HEK293 (cell line): ENCODE results near the gene GALK1.
A peak's percentile ranks its signal among the peaks of the same experiment; 100 is the strongest.

Source experiments
- CTCF ChIA-PET: fragments of 350-600 bp; formaldehyde crosslinking; extraction: SDS; loops from one replicate; lab custom pipeline; 2021; ENCODE audit warnings: antibody characterized with exemption; lab: Yijun Ruan, JAX
- POLR2A ChIA-PET: fragments of 300-600 bp; formaldehyde crosslinking; extraction: SDS; loops from one replicate; lab custom pipeline; 2020; ENCODE audit warnings: antibody characterized with exemption, inconsistent platforms; lab: Yijun Ruan, JAX
- H3K27ac ChIP-seq: fragments of 200-500 bp; sonication (Bioruptor generic); 2 replicates; pipeline ENCODE4 v1.5.1; 2014; ENCODE audit warnings: low read depth, low read length, control low read depth, inconsistent platforms; ENCODE audit errors: extremely low read depth
- H3K36me3 ChIP-seq, 2 experiments: fragments of 200-500 bp in 1 of 2; sonication (Bioruptor generic) in 1 of 2; 1 replicate in 1 of 2; 2 replicates in 1 of 2; pipeline ENCODE4 v1.5.1; 2014 to 2017; ENCODE audit warnings: inconsistent platforms in 2 of 2, low read length in 2 of 2; ENCODE audit not compliant: control insufficient read depth in 2 of 2, insufficient read depth in 1 of 2
- H3K4me1 ChIP-seq: fragments of 200-500 bp; sonication (Bioruptor generic); 2 replicates; pipeline ENCODE4 v1.5.1; 2014; ENCODE audit warnings: mild to moderate bottlenecking, low read length, inconsistent platforms; ENCODE audit not compliant: control insufficient read depth, insufficient read depth
- H3K4me3 ChIP-seq: 2 replicates; pipeline ENCODE4 v1.5.1; 2011; ENCODE audit warnings: low read depth, mild to moderate bottlenecking, control low read depth, low read length, moderate library complexity
- H3K9me3 ChIP-seq: fragments of 200-500 bp; sonication (Bioruptor generic); 2 replicates; pipeline ENCODE4 v1.5.1; 2014; ENCODE audit warnings: low read depth, low read length, inconsistent platforms; ENCODE audit not compliant: control insufficient read depth, insufficient read depth
- CTCF ChIP-seq: fragments of 450-650 bp; formaldehyde crosslinking; IDR thresholded peaks from 2 replicates; pipeline ENCODE4 v1.5.1; 2016; ENCODE audit warnings: missing biosample characterization, missing genetic modification characterization
- EGR2 ChIP-seq: fragments of 450-650 bp; formaldehyde crosslinking; IDR thresholded peaks from 2 replicates; pipeline ENCODE4 v1.5.1; 2016; ENCODE audit warnings: low read depth, missing biosample characterization, missing genetic modification characterization
- KLF8 ChIP-seq: fragments of 450-650 bp; formaldehyde crosslinking; IDR thresholded peaks from 2 replicates; pipeline ENCODE4 v1.5.1; 2016; ENCODE audit warnings: missing biosample characterization, missing genetic modification characterization
- OVOL3 ChIP-seq: fragments of 450-650 bp; formaldehyde crosslinking; IDR thresholded peaks from 2 replicates; pipeline ENCODE4 v1.5.1; 2016; ENCODE audit warnings: missing biosample characterization, missing genetic modification characterization
- SP2 ChIP-seq: fragments of 450-650 bp; formaldehyde crosslinking; IDR thresholded peaks from 2 replicates; pipeline ENCODE4 v1.5.1; 2016; ENCODE audit warnings: missing biosample characterization, missing genetic modification characterization
- SP7 ChIP-seq: fragments of 450-650 bp; formaldehyde crosslinking; IDR thresholded peaks from 2 replicates; pipeline ENCODE4 v1.5.1; 2016; ENCODE audit warnings: missing biosample characterization, missing genetic modification characterization
- ZBTB17 ChIP-seq: fragments of 450-650 bp; formaldehyde crosslinking; IDR thresholded peaks from 2 replicates; pipeline ENCODE4 v1.5.1; 2016; ENCODE audit warnings: missing biosample characterization, missing genetic modification characterization
- ZBTB20 ChIP-seq: fragments of 450-650 bp; formaldehyde crosslinking; IDR thresholded peaks from 2 replicates; pipeline ENCODE4 v1.5.1; 2016; ENCODE audit warnings: missing biosample characterization, missing genetic modification characterization
- ZBTB6 ChIP-seq: fragments of 450-650 bp; formaldehyde crosslinking; IDR thresholded peaks from 2 replicates; pipeline ENCODE4 v1.5.1; 2017; ENCODE audit warnings: missing biosample characterization, missing genetic modification characterization
- ZFHX2 ChIP-seq: fragments of 450-650 bp; formaldehyde crosslinking; conservative IDR thresholded peaks from 2 replicates; pipeline ENCODE4 v1.5.1; 2016; ENCODE audit warnings: missing biosample characterization, missing genetic modification characterization
- ZFP41 ChIP-seq: fragments of 450-650 bp; formaldehyde crosslinking; IDR thresholded peaks from 2 replicates; pipeline ENCODE4 v1.5.1; 2016; ENCODE audit warnings: missing biosample characterization, missing genetic modification characterization, borderline replicate concordance
- ZIC2 ChIP-seq: fragments of 450-650 bp; formaldehyde crosslinking; IDR thresholded peaks from 2 replicates; pipeline ENCODE4 v1.5.1; 2016; ENCODE audit warnings: missing biosample characterization, missing genetic modification characterization
- ZNF174 ChIP-seq: fragments of 450-650 bp; formaldehyde crosslinking; IDR thresholded peaks from 2 replicates; pipeline ENCODE4 v1.5.0; 2017; ENCODE audit warnings: missing biosample characterization, mild to moderate bottlenecking, missing genetic modification characterization
- ZNF175 ChIP-seq: fragments of 450-650 bp; formaldehyde crosslinking; IDR thresholded peaks from 2 replicates; pipeline ENCODE4 v1.5.1; 2016; ENCODE audit warnings: missing biosample characterization, missing genetic modification characterization
- ZNF2 ChIP-seq: fragments of 450-650 bp; formaldehyde crosslinking; IDR thresholded peaks from 2 replicates; pipeline ENCODE4 v1.5.1; 2016; ENCODE audit warnings: missing biosample characterization, missing genetic modification characterization
- ZNF221 ChIP-seq: fragments of 450-650 bp; formaldehyde crosslinking; IDR thresholded peaks from 2 replicates; pipeline ENCODE4 v1.5.1; 2017; ENCODE audit warnings: missing biosample characterization, missing genetic modification characterization, borderline replicate concordance
- ZNF239 ChIP-seq: fragments of 450-650 bp; formaldehyde crosslinking; IDR thresholded peaks from 2 replicates; pipeline ENCODE4 v1.5.1; 2016; ENCODE audit warnings: missing biosample characterization, missing genetic modification characterization
- ZNF274 ChIP-seq, 2 experiments: fragments of 200-500 bp in 1 of 2; fragments of 450-650 bp in 1 of 2; sonication (Bioruptor generic) in 1 of 2; formaldehyde crosslinking in 1 of 2; IDR thresholded peaks; 2 replicates each; pipeline versions ENCODE4 v1.5.1 to v1.6.1; 2014 to 2016; ENCODE audit warnings: borderline replicate concordance in 1 of 2, inconsistent platforms in 1 of 2, low read length in 1 of 2, missing biosample characterization in 1 of 2, missing genetic modification characterization in 1 of 2
- ZNF311 ChIP-seq: fragments of 450-650 bp; formaldehyde crosslinking; IDR thresholded peaks from 2 replicates; pipeline ENCODE4 v1.5.1; 2017; ENCODE audit warnings: missing biosample characterization, missing genetic modification characterization, borderline replicate concordance
- ZNF529 ChIP-seq: fragments of 450-650 bp; formaldehyde crosslinking; IDR thresholded peaks from 2 replicates; pipeline ENCODE4 v1.5.1; 2017; ENCODE audit warnings: missing genetic modification characterization, missing biosample characterization; ENCODE audit not compliant: insufficient replicate concordance
- ZNF555 ChIP-seq: fragments of 450-650 bp; formaldehyde crosslinking; conservative IDR thresholded peaks from 2 replicates; pipeline ENCODE4 v1.5.1; 2017; ENCODE audit warnings: missing biosample characterization, mild to moderate bottlenecking, missing genetic modification characterization, inconsistent platforms
- ZNF600 ChIP-seq: fragments of 450-650 bp; formaldehyde crosslinking; IDR thresholded peaks from 2 replicates; pipeline ENCODE4 v1.5.1; 2016; ENCODE audit warnings: missing biosample characterization, missing genetic modification characterization
- ZNF768 ChIP-seq: fragments of 450-650 bp; formaldehyde crosslinking; IDR thresholded peaks from 2 replicates; pipeline ENCODE4 v1.5.1; 2018; ENCODE audit warnings: missing biosample characterization, mild to moderate bottlenecking, missing genetic modification characterization
- ZNF830 ChIP-seq: fragments of 450-650 bp; IDR thresholded peaks from 2 replicates; pipeline ENCODE4 v1.5.0; 2018; ENCODE audit warnings: missing biosample characterization, missing genetic modification characterization, low read depth, mild to moderate bottlenecking, moderate library complexity
- ZSCAN4 ChIP-seq: fragments of 450-650 bp; formaldehyde crosslinking; IDR thresholded peaks from 2 replicates; pipeline ENCODE4 v1.5.1; 2017; ENCODE audit warnings: missing biosample characterization, missing genetic modification characterization

The GALK1 gene

GRCh38 chr17:75738218-75738802 is 26.7 kb downstream of the GALK1 start:
- Histone ChIP-seq H3K27ac (no peak overlapping the region), H3K4me3 (no peak overlapping the region), H3K4me1 (no peaks in the 10 kb centered on the region), H3K36me3 (no peaks in the 10 kb centered on the region), H3K9me3 (no peaks in the 10 kb centered on the region)
- TF ChIP-seq ZSCAN4 (tag by site-specific recombination) = no peak
- TF ChIP-seq SP2 = no peak
- no peak for TF ChIP-seq ZNF529
- TF ChIP-seq ZNF175 (tag by site-specific recombination) = no peak
- no peak for TF ChIP-seq ZFHX2 (tag by site-specific recombination)
- no peak for TF ChIP-seq SP7
- TF ChIP-seq KLF8 = no peak
- TF ChIP-seq ZNF174 (tag by site-specific recombination) = no peak
- no peak for TF ChIP-seq ZNF555 (tag by site-specific recombination)
- peak; percentile 34; the same call in 1 of the 2 replicates for TF ChIP-seq EGR2 (tag by site-specific recombination)
- TF ChIP-seq ZBTB17 (tag by site-specific recombination) = no peak
- no peak for TF ChIP-seq ZFP41 (tag by site-specific recombination)
- peak; percentile 42; the same call in 1 of the 2 replicates for TF ChIP-seq ZNF600
- POLR2A ChIA-PET = interaction anchor here (0.5 to 1.3 kb wide), 7 partner anchors 12 to 139 kb away, joined by 3 to 7 read pairs (median 3); partner anchors contain the start of genes GALK1 and ITGB4
- CTCF ChIA-PET = interaction anchor here (0.7 to 8.8 kb wide), 7 partner anchors 7 to 105 kb away, joined by 3 to 106 read pairs (median 4); partner anchors contain the start of gene SMIM5

- no peaks in the 10 kb centered on the region for H3K4me1 ChIP-seq
- no peak overlapping the region for H3K27ac ChIP-seq
- CTCF ChIA-PET = interaction anchor here (0.9 to 8.8 kb wide), 6 partner anchors 10 to 104 kb away, joined by 3 to 106 read pairs (median 4); partner anchors contain the start of gene SMIM5
- POLR2A ChIA-PET = interaction anchor here (0.7 to 1.3 kb wide), 4 partner anchors 17 to 45 kb away, joined by 3 to 5 read pairs (median 4); partner anchors contain the start of gene ITGB4
- no peak overlapping the region for H3K4me3 ChIP-seq
- no peaks in the 10 kb centered on the region for H3K36me3 ChIP-seq
- H3K9me3 ChIP-seq = no peaks in the 10 kb centered on the region
- TF ChIP-seq ZNF830 (tag by site-specific recombination) (no peak), ZNF2 (tag by site-specific recombination) (no peak), ZBTB6 (no peak), ZNF274 (IDR thresholded peaks at IDR 0.05; ENCODE audit: low read length) (no peak), ZNF274 (tag by site-specific recombination; IDR thresholded peaks at IDR 0.05; ENCODE audit: borderline replicate concordance) (no peak), ZSCAN4 (tag by site-specific recombination) (no peak), SP2 (no peak), ZNF221 (no peak), CTCF (tag by site-specific recombination) (no peak), ZBTB20 (tag by site-specific recombination) (no peak), KLF8 (no peak), ZNF311 (tag by site-specific recombination) (no peak), ZNF768 (tag by site-specific recombination) (no peak), ZNF239 (tag by site-specific recombination) (no peak), OVOL3 (tag by site-specific recombination) (no peak), ZIC2 (tag by site-specific recombination) (no peak), ZFP41 (tag by site-specific recombination) (no peak)
These were observed 27.6 kb downstream of the GALK1 start for GRCh38 chr17:75737133-75737962.
